GM19455 (cell line): ENCODE results near the gene ZNF474.

ENCODE experiments used
- ATAC-seq: cut with Tn5 transposase; IDR thresholded peaks from one replicate; pipeline ENCODE4 v1.9.1; 2021; ENCODE audit not compliant: unreplicated experiment

ZNF474 gene

GRCh38 chr5:122118356-122118948 is 10.9 kb upstream of the ZNF474 start:
- no peak for ATAC-seq

DNA sequence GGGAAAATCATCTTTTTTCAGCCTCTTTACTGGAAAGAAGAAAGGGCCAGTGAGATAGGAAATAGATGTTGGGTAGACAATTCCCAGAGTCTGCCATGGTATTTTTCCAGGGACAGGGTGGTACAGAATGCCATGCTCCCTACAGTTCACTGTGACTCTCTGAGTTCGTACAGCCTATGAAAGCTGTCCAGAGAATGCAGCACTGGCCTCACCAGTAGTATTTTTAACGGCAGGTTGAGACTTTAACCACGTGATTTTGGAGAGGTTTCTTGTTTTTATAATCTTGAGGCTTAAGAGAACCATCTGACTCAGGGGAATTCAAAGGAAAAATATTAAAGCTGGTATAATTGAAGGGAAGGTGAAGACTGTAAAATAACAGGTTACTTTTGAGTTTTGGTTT is 10.1 kb upstream of the ZNF474 start:
- ATAC-seq = no peak

- ATAC-seq = no peak
Measured at GRCh38 chr5:122120493-122120892, 8.9 kb upstream of the ZNF474 start.

GRCh38 chr5:122120957-122121356 is 8.4 kb upstream of the ZNF474 start:
- no peak for ATAC-seq

DNA sequence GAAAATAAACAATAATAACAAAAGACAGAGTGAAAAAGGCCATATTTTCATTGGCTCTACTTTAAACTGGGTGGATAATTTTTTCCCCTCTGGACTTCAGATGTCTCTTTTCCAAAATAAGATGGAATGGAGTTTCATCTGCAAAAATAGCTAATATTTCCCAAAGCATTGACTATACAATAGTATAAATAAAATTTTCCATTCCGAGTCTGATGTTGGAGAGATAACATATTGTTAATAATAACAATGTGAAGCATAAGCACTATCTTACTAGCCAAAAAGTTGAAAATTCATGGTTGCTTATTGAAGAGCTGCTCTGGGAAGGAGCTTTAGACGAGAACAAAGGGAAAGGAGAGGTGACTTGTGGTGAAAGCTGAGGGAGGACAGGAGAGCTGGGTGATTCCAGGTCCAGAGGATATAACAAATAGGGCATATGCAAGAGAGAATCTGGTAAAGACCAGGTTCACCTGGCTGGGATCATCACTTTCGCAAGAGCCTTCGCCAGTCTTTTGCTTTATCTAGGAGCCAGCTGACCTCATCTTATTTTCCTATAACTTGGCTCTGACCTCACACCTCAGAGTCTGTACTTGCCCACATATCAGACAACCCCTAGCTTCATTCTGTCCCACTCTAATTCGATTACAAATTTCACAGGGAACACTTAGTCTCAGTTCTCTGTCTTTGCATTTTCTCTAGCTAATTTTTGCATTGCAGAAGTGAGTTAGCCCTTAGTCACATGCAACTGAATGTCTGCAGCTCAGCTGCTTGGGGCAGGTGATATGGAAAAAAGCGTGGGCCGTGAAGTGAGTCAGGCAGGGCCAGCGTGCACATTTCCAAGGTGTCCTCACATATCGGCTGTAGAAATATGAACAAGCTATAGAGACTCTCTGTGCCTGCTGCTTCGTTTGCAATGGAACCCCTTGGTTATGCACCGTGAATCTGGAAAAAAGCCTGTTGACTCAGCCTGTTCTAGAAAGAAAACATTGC is 7.6 kb upstream of the ZNF474 start:
- ATAC-seq = no peak

DNA sequence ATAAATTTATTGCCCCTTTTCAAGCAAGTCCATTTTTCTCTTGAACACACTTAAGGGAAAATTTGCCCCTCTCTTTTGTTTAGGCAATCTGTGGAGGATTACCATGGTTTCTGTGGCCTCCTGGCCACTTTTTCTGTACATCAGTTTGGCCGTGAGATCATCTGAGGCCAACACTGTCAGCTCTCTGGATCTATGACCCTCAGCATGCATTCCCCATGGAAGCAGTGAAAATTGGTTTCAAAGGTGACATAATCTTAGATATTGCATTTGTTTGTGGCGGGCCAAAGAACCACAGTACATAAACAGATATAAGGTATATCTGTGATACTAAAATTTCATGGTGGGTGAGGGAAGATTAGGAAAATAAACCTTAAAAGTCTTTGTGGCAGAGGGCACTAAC is 4.6 kb upstream of the ZNF474 start:
- ATAC-seq = no peak

DNA sequence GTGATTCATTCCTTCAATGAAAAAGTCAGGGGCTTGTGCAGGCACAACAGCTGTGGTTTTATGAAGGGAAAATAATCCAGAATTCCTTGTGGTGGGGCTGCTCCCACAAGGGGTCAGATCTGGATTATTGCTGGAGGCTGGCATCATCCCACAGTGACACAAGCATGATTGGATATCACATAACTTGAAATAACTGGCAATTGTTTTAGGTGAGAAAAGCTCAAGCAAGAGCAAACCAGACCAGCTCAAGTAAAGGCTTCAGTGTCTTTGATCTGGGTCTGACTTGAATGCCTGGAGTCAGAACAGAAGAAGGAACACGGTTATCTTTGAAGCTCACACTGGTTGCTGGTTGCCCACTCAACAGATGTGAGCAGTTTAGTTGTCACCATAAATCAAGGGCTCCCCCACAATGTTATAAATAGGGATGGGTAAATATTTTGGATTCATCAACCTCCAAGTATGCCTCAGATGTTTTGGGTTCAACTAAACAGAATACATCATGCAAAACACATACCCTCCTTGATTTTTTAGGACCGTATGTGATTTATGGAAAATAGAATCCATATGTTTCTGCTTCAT is 3.1 kb upstream of the ZNF474 start:
- no peak for ATAC-seq

DNA sequence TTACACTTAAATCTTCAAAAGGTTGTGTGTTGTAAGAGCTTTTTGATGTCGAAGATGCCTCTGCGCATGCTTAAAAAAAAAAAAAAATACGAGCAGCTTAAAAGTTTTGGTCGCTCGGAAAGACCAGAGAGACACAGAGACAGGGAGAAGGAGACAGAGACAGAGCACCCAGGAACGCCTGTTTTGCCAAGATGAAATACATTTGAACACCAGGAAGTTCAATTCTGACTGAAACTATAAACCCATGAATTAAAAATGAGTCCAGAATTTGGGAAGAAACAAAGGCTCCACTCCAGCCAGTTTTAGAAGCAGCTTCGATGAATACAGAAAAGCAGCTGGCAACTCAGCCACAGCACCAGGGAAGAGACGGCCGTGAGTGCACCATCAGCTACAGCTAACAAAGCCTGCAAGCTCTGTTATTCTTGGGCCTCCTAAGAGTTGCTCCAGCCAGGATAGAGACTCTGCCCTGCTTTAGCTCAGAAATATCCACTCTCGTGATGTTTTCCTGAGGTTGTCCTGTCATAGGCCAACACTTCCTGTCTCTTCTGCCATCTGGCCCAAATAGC is 2.5 kb upstream of the ZNF474 start:
- ATAC-seq = no peak

- no peak for ATAC-seq
Measured at GRCh38 chr5:122130152-122130551, 806 bp downstream of the ZNF474 start.

DNA sequence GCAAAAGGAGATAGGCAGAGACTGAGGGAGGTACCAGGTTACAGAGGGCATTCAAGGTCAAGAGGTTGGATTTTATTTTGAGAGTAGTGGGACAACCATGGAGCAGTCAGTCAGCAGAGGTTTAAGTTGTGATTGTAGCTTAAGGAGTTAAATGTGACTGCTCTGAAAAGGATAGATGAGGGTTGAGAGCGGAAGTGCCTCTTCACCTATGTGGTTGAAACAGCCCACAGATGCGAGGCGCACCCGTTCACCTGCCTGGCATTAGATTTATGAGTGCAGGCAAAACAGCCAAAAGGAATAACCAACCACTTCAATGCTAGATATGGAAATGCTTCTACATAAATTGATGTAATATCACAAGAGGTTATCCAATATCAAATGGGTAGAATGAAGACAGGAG is 8.4 kb downstream of the ZNF474 start:
- ATAC-seq = no peak

DNA sequence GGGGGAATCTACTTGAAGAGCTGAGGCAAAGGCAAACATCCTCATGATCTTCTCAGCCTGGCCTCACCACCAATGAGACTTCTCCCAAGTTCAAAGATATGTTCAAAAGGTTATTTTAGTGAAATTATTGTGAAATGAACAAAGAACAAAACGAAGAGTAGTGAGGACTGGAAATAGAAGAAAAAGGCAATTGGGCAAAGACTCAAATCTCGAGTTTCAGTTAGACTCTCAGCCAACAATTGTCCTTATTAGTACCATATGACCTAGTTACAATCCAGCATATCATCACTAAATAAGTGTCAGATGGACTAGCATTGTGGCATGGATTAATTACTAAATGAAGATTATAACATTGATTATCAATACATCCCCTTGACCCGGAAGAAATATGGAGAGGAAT is 9.0 kb downstream of the ZNF474 start:
- no peak for ATAC-seq

- ATAC-seq = no peak
Measured at GRCh38 chr5:122140900-122141299, 11.6 kb downstream of the ZNF474 start.

- ATAC-seq = no peak
Measured at GRCh38 chr5:122141751-122142150, 12.4 kb downstream of the ZNF474 start.

DNA sequence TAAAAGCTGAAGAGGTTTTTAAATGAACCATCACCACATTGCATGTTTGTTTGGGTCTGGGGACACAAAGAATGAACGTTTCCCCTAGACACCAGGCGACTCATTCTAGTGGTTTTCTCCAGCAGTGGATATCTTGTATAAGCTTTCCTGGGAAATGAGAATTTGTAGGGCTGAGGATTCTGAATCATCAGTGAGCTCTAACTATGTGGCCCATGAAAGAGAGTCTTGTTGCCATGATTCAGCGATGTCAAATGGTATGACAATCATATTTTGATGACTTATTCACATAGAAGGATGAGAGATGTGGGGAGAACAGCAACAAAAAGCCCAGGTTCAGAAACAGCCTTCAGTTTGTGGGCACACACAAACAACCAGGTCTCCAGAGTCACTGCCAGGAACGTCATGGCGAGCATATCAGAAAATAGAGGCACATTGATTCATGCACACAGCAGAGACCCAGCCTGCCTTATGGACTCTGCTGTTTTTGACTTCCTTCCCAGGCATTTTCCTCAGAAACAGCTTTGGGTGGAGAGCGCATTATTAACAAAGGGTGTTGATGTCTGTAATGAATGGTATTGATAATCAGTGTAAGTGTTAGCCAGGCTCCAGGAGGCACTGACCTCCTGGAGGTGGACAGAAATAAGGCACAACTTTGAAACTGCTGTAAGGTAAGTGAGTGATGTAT is 13.3 kb downstream of the ZNF474 start:
- ATAC-seq = no peak

GRCh38 chr5:122144236-122144635 is 14.9 kb downstream of the ZNF474 start:
- ATAC-seq = no peak

DNA sequence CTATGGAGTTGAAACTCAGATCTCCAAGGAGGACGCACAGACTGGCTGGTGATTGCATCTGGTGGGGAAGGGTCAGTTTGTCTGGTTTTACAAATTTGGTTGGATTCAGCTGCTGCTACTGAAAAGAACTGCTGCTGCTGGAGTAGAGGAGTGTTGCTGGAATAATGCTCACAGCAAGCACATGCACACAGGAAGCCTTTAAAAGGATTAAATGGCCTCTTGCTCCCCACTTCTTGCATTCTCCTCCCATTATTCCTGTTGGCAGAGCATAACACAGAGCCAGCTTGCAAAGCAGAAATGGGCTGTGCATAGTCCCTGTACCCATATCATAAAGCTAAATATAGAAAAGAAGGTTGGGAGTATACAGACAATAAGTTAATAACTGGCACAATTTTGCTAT is 16.6 kb downstream of the ZNF474 start:
- ATAC-seq = no peak

- no peak for ATAC-seq
Measured at GRCh38 chr5:122149321-122150090, 20.2 kb downstream of the ZNF474 start.

DNA sequence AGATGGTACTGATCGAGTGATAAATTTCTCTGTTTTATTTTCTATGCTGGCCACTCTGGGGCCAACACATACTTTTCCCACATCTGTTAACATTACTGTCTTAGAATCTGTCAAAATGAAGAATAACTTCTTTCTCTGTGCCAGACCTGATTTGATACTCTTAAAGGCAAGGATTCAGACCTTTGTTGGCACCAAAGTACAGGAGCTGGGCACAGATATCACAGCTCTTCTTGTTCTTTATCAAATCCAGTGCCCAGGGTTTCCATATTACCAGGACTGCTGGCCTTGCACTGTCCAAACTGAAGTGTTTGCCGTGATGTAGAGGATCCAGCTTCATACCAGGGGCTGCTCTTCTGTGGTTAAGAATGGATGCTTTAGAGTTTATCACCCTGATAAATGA is 20.9 kb downstream of the ZNF474 start:
- ATAC-seq = no peak

DNA sequence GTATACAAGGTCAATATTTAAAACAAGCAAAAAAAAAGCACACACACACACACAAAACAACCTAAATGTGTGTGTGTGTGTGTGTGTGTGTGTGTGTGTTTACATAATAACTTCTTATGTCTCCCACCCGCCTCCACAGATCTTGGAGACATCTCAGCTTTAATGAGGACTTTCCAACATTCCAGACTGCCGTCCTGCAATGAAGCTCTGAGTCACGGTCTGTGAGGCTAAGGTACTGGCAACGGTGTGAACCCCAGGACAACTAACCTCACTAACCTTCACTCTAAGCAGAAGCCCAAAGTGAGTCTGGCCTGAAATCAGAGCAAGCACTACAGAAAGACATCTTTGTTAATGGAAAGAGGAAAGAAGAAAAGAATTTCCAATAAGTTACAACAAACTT is 22.3 kb downstream of the ZNF474 start:
- no peak for ATAC-seq

DNA sequence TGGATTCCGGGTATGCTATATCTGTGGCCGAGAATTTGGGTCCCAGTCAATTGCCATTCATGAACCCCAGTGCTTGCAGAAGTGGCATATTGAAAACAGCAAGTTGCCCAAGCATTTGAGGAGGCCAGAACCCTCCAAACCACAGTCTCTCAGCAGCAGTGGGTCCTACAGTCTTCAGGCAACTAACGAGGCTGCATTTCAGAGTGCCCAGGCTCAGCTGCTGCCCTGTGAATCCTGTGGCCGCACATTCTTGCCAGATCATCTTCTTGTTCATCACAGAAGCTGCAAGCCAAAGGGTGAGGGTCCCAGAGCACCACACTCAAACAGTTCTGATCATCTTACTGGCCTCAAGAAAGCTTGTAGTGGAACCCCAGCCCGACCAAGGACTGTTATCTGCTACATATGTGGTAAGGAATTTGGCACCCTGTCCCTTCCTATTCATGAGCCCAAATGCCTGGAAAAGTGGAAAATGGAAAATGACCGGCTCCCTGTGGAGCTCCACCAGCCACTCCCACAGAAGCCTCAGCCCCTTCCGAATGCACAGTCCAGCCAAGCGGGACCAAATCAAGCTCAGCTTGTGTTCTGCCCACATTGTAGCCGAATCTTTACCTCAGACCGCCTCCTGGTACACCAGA is 23.0 kb downstream of the ZNF474 start:
- ATAC-seq = no peak
